DND-41 (cell line): Measurements from ENCODE around the gene ZNF302.

ENCODE experiments used
- EZH2 ChIP-seq: IDR thresholded peaks from 3 replicates; pipeline ENCODE4 v1.6.1; 2012; ENCODE audit warnings: borderline replicate concordance, low read depth, mild to moderate bottlenecking, moderate library complexity, low read length, inconsistent platforms; ENCODE audit not compliant: severe bottlenecking
- TF ChIP-seq, protein P1 (sequence below): IDR thresholded peaks from 2 replicates; pipeline ENCODE4 v1.5.1; 2012; ENCODE audit warnings: borderline replicate concordance, low read length, moderate library complexity, mild to moderate bottlenecking; ENCODE audit not compliant: poor library complexity, severe bottlenecking; ENCODE audit errors: extremely low read depth

- TF ChIP-seq, protein P1, sequence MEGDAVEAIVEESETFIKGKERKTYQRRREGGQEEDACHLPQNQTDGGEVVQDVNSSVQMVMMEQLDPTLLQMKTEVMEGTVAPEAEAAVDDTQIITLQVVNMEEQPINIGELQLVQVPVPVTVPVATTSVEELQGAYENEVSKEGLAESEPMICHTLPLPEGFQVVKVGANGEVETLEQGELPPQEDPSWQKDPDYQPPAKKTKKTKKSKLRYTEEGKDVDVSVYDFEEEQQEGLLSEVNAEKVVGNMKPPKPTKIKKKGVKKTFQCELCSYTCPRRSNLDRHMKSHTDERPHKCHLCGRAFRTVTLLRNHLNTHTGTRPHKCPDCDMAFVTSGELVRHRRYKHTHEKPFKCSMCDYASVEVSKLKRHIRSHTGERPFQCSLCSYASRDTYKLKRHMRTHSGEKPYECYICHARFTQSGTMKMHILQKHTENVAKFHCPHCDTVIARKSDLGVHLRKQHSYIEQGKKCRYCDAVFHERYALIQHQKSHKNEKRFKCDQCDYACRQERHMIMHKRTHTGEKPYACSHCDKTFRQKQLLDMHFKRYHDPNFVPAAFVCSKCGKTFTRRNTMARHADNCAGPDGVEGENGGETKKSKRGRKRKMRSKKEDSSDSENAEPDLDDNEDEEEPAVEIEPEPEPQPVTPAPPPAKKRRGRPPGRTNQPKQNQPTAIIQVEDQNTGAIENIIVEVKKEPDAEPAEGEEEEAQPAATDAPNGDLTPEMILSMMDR = peak; percentile 19
- no peak for TF ChIP-seq EZH2
Measured at GRCh38 chr19:34676697-34677385, 637 bp upstream of the ZNF302 start, which contains the start of gene SCGB2B2.
